ENCODE data around the gene NDUFV1. TPM values are rescaled to one million over a fixed set of nuclear protein-coding genes. Genes with fewer than 3 reads are reported as not detected.
"Not testable (repeated sequence)": the region's sequence is repeated elsewhere in the genome, so short reads cannot be mapped to it uniquely, and the experiment has no call there.

The NDUFV1 gene
- total and polyA plus RNA-seq, 2 donors (not counting 1 experiment from before 2014, with no cell fraction given): 238 to 315 TPM

GRCh38 chr11:67626131-67626833, 19.5 kb downstream of the NDUFV1 start:
- H2AFZ ChIP-seq (ENCODE audit: insufficient read depth, low read depth, low read length, poor library complexity, severe bottlenecking); H3K9me3 Mint-ChIP-seq (ENCODE audit: insufficient read depth); intact Hi-C loops (cut with micrococcal nuclease); H3K4me3 ChIP-seq (ENCODE audit: control extremely low read depth in 1 of 5, extremely low read depth in 1 of 5, insufficient read depth in 1 of 5, low read depth in 2 of 5, low read length in 4 of 5); H3K79me2 ChIP-seq (ENCODE audit: control insufficient read depth, insufficient read depth, low read length); ATAC-seq (ENCODE audit: low read depth); H3K27me3 ChIP-seq (replicated peaks in 1 of 4; ENCODE audit: control extremely low read depth in 1 of 4, control insufficient read depth in 3 of 4, insufficient read depth in 4 of 4, low read length in 3 of 4); H3K4me3 Mint-ChIP-seq; DNase-seq; H3K36me3 ChIP-seq (replicated peaks in 1 of 2; ENCODE audit: control extremely low read depth in 1 of 2, control insufficient read depth in 1 of 2, extremely low read depth in 1 of 2, insufficient read depth in 2 of 2, low read length in 1 of 2); POLR2A ChIA-PET; H3K27ac ChIP-seq (ENCODE audit: low read length in 2 of 2); H4K20me1 ChIP-seq (ENCODE audit: control insufficient read depth, insufficient read depth, low read length, poor library complexity, severe bottlenecking); H3K9ac ChIP-seq (ENCODE audit: low read length); H3K27me3 Mint-ChIP-seq; H3K4me2 ChIP-seq (replicated peaks; ENCODE audit: low read depth, low read length, poor library complexity, severe bottlenecking); H3K27ac Mint-ChIP-seq; H3K9me3 ChIP-seq (ENCODE audit: control extremely low read depth in 1 of 3, control insufficient read depth in 2 of 3, insufficient read depth in 1 of 3, low read length in 2 of 3): not testable (repeated sequence)
- H3K4me1 Mint-ChIP-seq: peaks cover 15% of the 10 kb centered on the region
- 100% methylated on average over 2 of the region's 10 CpGs for WGBS (ENCODE audit: insufficient coverage)
- CTCF ChIA-PET: interaction anchor here (0.6 to 7.5 kb wide), 7 partner anchors 10 to 65 kb away, joined by 3 to 105 read pairs (median 4); partner anchors contain the start of genes ACY3 and TBX10
- H3K4me1 ChIP-seq (ENCODE audit: control insufficient read depth in 2 of 2, insufficient read depth in 2 of 2, low read length in 2 of 2): peaks cover 14 to 19% of the 10 kb centered on the region in 2 donors

GRCh38 chr11:67626970-67627369, 20.2 kb downstream of the NDUFV1 start:
- Mint-ChIP-seq H3K27me3 (no peaks in the 10 kb centered on the region), H3K27ac (no peak overlapping the region), H3K4me1 (peaks cover 17% of the 10 kb centered on the region), H3K4me3 (no peak overlapping the region), H3K9me3 (ENCODE audit: insufficient read depth) (no peaks in the 10 kb centered on the region)
- ChIA-PET POLR2A (no interaction called here), CTCF (interaction anchor here (0.6 to 7.5 kb wide), 8 partner anchors 11 to 65 kb away, joined by 3 to 105 read pairs (median 4); partner anchors contain the start of genes ACY3 and TBX10)
- TF ChIP-seq EZH2 (IDR thresholded peaks at IDR 0.05; ENCODE audit: borderline replicate concordance, insufficient read depth, low read depth, low read length, poor library complexity, severe bottlenecking): no peak
- TF ChIP-seq CTCF (IDR thresholded peaks at IDR 0.05): no peak
- DNase-seq (no peak), ATAC-seq (ENCODE audit: low read depth) (no peak)
- no peaks in the 10 kb centered on the region for H3K9me3 ChIP-seq (ENCODE audit: control extremely low read depth in 1 of 3, control insufficient read depth in 2 of 3, insufficient read depth in 1 of 3, low read length in 2 of 3)
- WGBS (ENCODE audit: insufficient coverage): 93% methylated on average over 7 of the region's 10 CpGs
- no peaks in the 10 kb centered on the region for H3K36me3 ChIP-seq (replicated peaks in 1 of 2; ENCODE audit: control extremely low read depth in 1 of 2, control insufficient read depth in 1 of 2, extremely low read depth in 1 of 2, insufficient read depth in 2 of 2, low read length in 1 of 2)
- no peak overlapping the region for H3K9ac ChIP-seq (ENCODE audit: low read length)
- peaks cover 14 to 19% of the 10 kb centered on the region in 2 donors for H3K4me1 ChIP-seq (ENCODE audit: control insufficient read depth in 2 of 2, insufficient read depth in 2 of 2, low read length in 2 of 2)
- H4K20me1 ChIP-seq (ENCODE audit: control insufficient read depth, insufficient read depth, low read length, poor library complexity, severe bottlenecking): peaks cover 9% of the 10 kb centered on the region
- H3K27ac ChIP-seq (ENCODE audit: low read length in 2 of 2): no peak overlapping the region
- intact Hi-C loops (cut with micrococcal nuclease): no loop called here
- no peaks in the 10 kb centered on the region for H3K79me2 ChIP-seq (ENCODE audit: control insufficient read depth, insufficient read depth, low read length)
- H3K27me3 ChIP-seq (replicated peaks in 1 of 4; ENCODE audit: control extremely low read depth in 1 of 4, control insufficient read depth in 3 of 4, insufficient read depth in 4 of 4, low read length in 3 of 4): no peaks in the 10 kb centered on the region
- no peak overlapping the region for H3K4me2 ChIP-seq (replicated peaks; ENCODE audit: low read depth, low read length, poor library complexity, severe bottlenecking)
- no peak overlapping the region for H3K4me3 ChIP-seq (ENCODE audit: control extremely low read depth in 1 of 5, extremely low read depth in 1 of 5, insufficient read depth in 1 of 5, low read depth in 2 of 5, low read length in 4 of 5)
- no peak overlapping the region for H2AFZ ChIP-seq (ENCODE audit: insufficient read depth, low read depth, low read length, poor library complexity, severe bottlenecking)
